OCI-LY7 (cell line): ENCODE results near the gene NOXO1. TPM values are rescaled to one million over a fixed set of nuclear protein-coding genes. Genes with fewer than 3 reads are reported as not detected.
A peak's percentile ranks its signal among the peaks of the same experiment; 100 is the strongest.
"Not testable (repeated sequence)": the region's sequence is repeated elsewhere in the genome, so short reads cannot be mapped to it uniquely, and the experiment has no call there.

Experiments used
- BruUV-seq: library from RNA; stranded (reverse); fragments of 400-500 nt; replicated peaks from 2 replicates; lab custom pipeline; 2021; lab: Mats Ljungman, UMichigan
- CTCF ChIA-PET: fragments of 300-600 bp; sonication (Branson Sonifier 250); formaldehyde crosslinking; loops from one replicate; lab custom pipeline; 2022; ENCODE audit warnings: antibody characterized with exemption; ENCODE audit not compliant: unreplicated experiment; lab: Charles Lee
- POLR2A ChIA-PET: fragments of 300-600 bp; sonication (Branson Sonifier 250); formaldehyde crosslinking; loops from one replicate; lab custom pipeline; 2022; ENCODE audit warnings: antibody characterized with exemption; lab: Charles Lee
- DNase-seq: peaks from one replicate; pipeline ENCODE4 v3.0.0-alpha.2; 2015; ENCODE audit warnings: low spot score
- H2AFZ ChIP-seq: fragments of 200-600 bp; sonication (generic), shearing (Covaris generic); 2 replicates; pipeline ENCODE4 v1.6.1; 2014; ENCODE audit warnings: mild to moderate bottlenecking, antibody characterized with exemption, low read length, moderate library complexity
- H3K27ac ChIP-seq: fragments of 200-600 bp; sonication (generic); 2 replicates; pipeline ENCODE4 v1.5.1; 2014; ENCODE audit warnings: mixed run types, low read depth, mild to moderate bottlenecking, moderate library complexity, low read length, inconsistent platforms; ENCODE audit not compliant: poor library complexity, severe bottlenecking
- H3K36me3 ChIP-seq: fragments of 200-600 bp; sonication (generic); 2 replicates; pipeline ENCODE4 v1.6.1; 2014; ENCODE audit warnings: mild to moderate bottlenecking, antibody characterized with exemption, low read length, moderate library complexity, mixed read lengths; ENCODE audit not compliant: insufficient read depth
- H3K4me1 ChIP-seq: fragments of 200-600 bp; sonication (generic); 2 replicates; pipeline ENCODE4 v1.5.1; 2014; ENCODE audit warnings: mild to moderate bottlenecking, low read length; ENCODE audit not compliant: insufficient read depth, poor library complexity, severe bottlenecking
- H3K4me2 ChIP-seq: fragments of 200-600 bp; sonication (generic); 2 replicates; pipeline ENCODE4 v1.6.1; 2014; ENCODE audit warnings: mild to moderate bottlenecking, low read length
- H3K4me3 ChIP-seq: fragments of 200-600 bp; sonication (generic); 2 replicates; pipeline ENCODE4 v1.5.1; 2014; ENCODE audit warnings: mild to moderate bottlenecking, low read depth, low read length; ENCODE audit not compliant: poor library complexity, severe bottlenecking
- H3K79me2 ChIP-seq: fragments of 200-600 bp; sonication (generic); 2 replicates; pipeline ENCODE4 v1.6.1; 2016; ENCODE audit warnings: low read depth, mild to moderate bottlenecking, low read length, moderate library complexity, mixed read lengths; ENCODE audit not compliant: insufficient read depth
- H3K9me2 ChIP-seq: fragments of 200-600 bp; sonication (generic); 2 replicates; pipeline ENCODE4 v1.6.1; 2016; ENCODE audit warnings: mild to moderate bottlenecking, low read length, mixed read lengths; ENCODE audit not compliant: insufficient read depth
- H3K9me3 ChIP-seq: fragments of 200-600 bp; sonication (generic); 2 replicates; pipeline ENCODE4 v1.6.1; 2014; ENCODE audit warnings: mild to moderate bottlenecking, mixed run types, low read length, mixed read lengths
- H4K20me1 ChIP-seq: fragments of 200-600 bp; sonication (generic); 2 replicates; pipeline ENCODE4 v1.6.1; 2014; ENCODE audit warnings: mild to moderate bottlenecking, antibody characterized with exemption, low read length, moderate library complexity, mixed read lengths; ENCODE audit not compliant: insufficient read depth
- CTCF ChIP-seq: fragments of 200-600 bp; sonication (generic); conservative IDR thresholded peaks from 2 replicates; pipeline ENCODE4 v1.5.1; 2014; ENCODE audit warnings: mild to moderate bottlenecking, antibody characterized with exemption, low read length, moderate library complexity, mixed read lengths
- EZH2phosphoT487 ChIP-seq: fragments of 200-600 bp; sonication (generic); IDR thresholded peaks from 2 replicates; pipeline ENCODE4 v1.6.1; 2018; ENCODE audit warnings: low read depth, borderline replicate concordance, mild to moderate bottlenecking, mixed run types, antibody characterized with exemption, low read length, moderate library complexity, mixed read lengths
- intact Hi-C: fragments of 100-400 bp; cut with micrococcal nuclease; formaldehyde crosslinking; loops from one replicate; pipeline ENCODE4 v1.10.0; 2022; ENCODE audit not compliant: unreplicated experiment
- total RNA-seq, 2 experiments: library from RNA; depleted of rRNA in 1 of 2; stranded (reverse); fragments of >200 nt in 1 of 2; shearing (Covaris generic) in 1 of 2; gene quantifications; 2 replicates each; pipeline ENCODE4 v1.2.3, GENCODE V29; 2014 to 2022

NOXO1 gene
- total RNA-seq, 2 experiments from 2014 or later: 0.22 to 0.30 TPM

DNA sequence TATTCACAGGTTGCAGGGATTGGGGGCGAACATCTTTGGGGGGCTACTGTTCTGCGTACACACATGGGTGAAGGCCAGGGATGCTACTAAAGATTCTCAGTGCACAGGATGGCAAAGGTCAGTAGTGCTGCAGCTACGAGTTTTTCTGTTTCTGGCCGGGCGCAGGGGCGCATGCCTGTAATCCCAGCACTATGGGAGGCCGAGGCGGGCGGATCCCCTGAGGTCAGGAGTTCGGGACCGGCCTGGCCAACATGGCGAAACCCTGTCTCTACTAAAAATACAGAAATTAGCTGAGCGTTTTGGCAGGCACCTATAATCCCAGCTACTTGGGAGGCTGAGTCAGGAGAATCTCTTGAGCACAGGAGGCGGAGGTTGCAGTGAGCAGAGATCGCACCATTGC is 32.3 kb upstream of the NOXO1 start:
- Histone ChIP-seq H3K4me1 (peaks cover 10% of the 10 kb centered on the region), H3K27ac (no peak overlapping the region), H2AFZ (no peak overlapping the region), H3K36me3 (no peaks in the 10 kb centered on the region), H3K9me3 (no peaks in the 10 kb centered on the region), H4K20me1 (peaks cover 5% of the 10 kb centered on the region; the same call in 1 of the 2 replicates), H3K4me2 (no peak overlapping the region), H3K4me3 (no peak overlapping the region), H3K79me2 (peaks cover 19% of the 10 kb centered on the region), H3K9me2 (no peaks in the 10 kb centered on the region)
- ChIA-PET CTCF (no interaction called here), POLR2A (no interaction called here)
- TF ChIP-seq EZH2phosphoT487: no peak
- TF ChIP-seq CTCF: no peak
- no peak for DNase-seq
- BruUV-seq: no TSS peak
- intact Hi-C loops: no loop called here

GRCh38 chr16:2011726-2012125 is 30.5 kb upstream of the NOXO1 start:
- intact Hi-C loops, H3K4me3 ChIP-seq, H4K20me1 ChIP-seq, H2AFZ ChIP-seq, H3K27ac ChIP-seq, H3K9me2 ChIP-seq, H3K9me3 ChIP-seq, DNase-seq, CTCF ChIA-PET, H3K4me2 ChIP-seq, BruUV-seq: not testable (repeated sequence)
- Histone ChIP-seq H3K79me2 (peaks cover 37% of the 10 kb centered on the region), H3K4me1 (peaks cover 27% of the 10 kb centered on the region), H3K36me3 (peaks cover 13% of the 10 kb centered on the region; the same call in 1 of the 2 replicates)
- POLR2A ChIA-PET: interaction anchor here (0.6 to 0.7 kb wide), 2 partner anchors 455 to 674 kb away, joined by 3 to 4 read pairs; no protein-coding TSS in a partner anchor

GRCh38 chr16:2009791-2010510 is 28.7 kb upstream of the NOXO1 start, which contains the start of gene ZNF598:
Gene ZNF598, minus strand, starts transcription at chr16:2009821.
- Histone ChIP-seq H3K27ac (peak within 1 kb of the TSS; percentile 66), H3K4me2 (peak within 1 kb of the TSS; percentile 100), H3K9me3 (no peaks in the 10 kb centered on the region), H3K4me3 (peak within 1 kb of the TSS; percentile 93), H3K79me2 (peaks cover 42% of the 10 kb centered on the region), H3K9me2 (no peaks in the 10 kb centered on the region), H4K20me1 (peaks cover 10% of the 10 kb centered on the region; the same call in 1 of the 2 replicates), H3K36me3 (peaks cover 13% of the 10 kb centered on the region; the same call in 1 of the 2 replicates), H2AFZ (peak within 1 kb of the TSS; percentile 80; the same call in 1 of the 2 replicates), H3K4me1 (peaks cover 27% of the 10 kb centered on the region)
- ChIA-PET CTCF (no interaction called here), POLR2A (no interaction called here)
- intact Hi-C loops: loop anchor here (2.0 kb wide), 1 partner anchor 67 kb away; the partner anchor contains the start of gene MSRB1
- BruUV-seq: TSS peak; percentile 97
- TF ChIP-seq EZH2phosphoT487 (no peak), CTCF (no peak)
- peak; percentile 92 for DNase-seq
